HepG2 (cell line): ENCODE results near the gene LRRC8D. TPM values are rescaled to one million over a fixed set of nuclear protein-coding genes. Genes with fewer than 3 reads are reported as not detected.

Experiments
- ARID2 ChIP-seq: sonication (generic); formaldehyde crosslinking; IDR thresholded peaks from 2 replicates; pipeline ENCODE4 v1.8.1; 2022; ENCODE audit warnings: mild to moderate bottlenecking, missing genetic modification reagents, borderline replicate concordance
- FOXP1 ChIP-seq, 2 experiments: fragments of 450-650 bp in 1 of 2; IDR thresholded peaks; 2 replicates each; pipeline ENCODE4 v1.6.1; 2017 to 2018; ENCODE audit warnings: antibody characterized with exemption in 1 of 2
- HOXA3 ChIP-seq: sonication (generic); formaldehyde crosslinking; IDR thresholded peaks from 2 replicates; pipeline ENCODE4 v1.5.0; 2020; ENCODE audit warnings: missing genetic modification reagents
- HOXA9 ChIP-seq: sonication (generic); formaldehyde crosslinking; IDR thresholded peaks from 2 replicates; pipeline ENCODE4 v1.8.1; 2022; ENCODE audit warnings: missing genetic modification reagents, mild to moderate bottlenecking, moderate library complexity, borderline replicate concordance
- RXRB ChIP-seq: IDR thresholded peaks from 2 replicates; pipeline ENCODE4 v1.6.1; 2016; ENCODE audit warnings: borderline replicate concordance, missing genetic modification reagents, missing compliant biosample characterization
- SCMH1 ChIP-seq: sonication (generic); formaldehyde crosslinking; IDR thresholded peaks from 2 replicates; pipeline ENCODE4 v1.9.0; 2021; ENCODE audit warnings: missing genetic modification reagents, mild to moderate bottlenecking, borderline replicate concordance
- ZNF670 ChIP-seq: sonication (generic); formaldehyde crosslinking; IDR thresholded peaks from 2 replicates; pipeline ENCODE4 v1.8.0; 2022; ENCODE audit warnings: mild to moderate bottlenecking, missing genetic modification reagents, borderline replicate concordance
- ZNF724P ChIP-seq: sonication (generic); formaldehyde crosslinking; IDR thresholded peaks from 2 replicates; pipeline ENCODE4 v1.8.0; 2022; ENCODE audit warnings: missing genetic modification reagents, borderline replicate concordance
- ZNF746 ChIP-seq: sonication (generic); formaldehyde crosslinking; IDR thresholded peaks from 2 replicates; pipeline ENCODE4 v1.8.0; 2022; ENCODE audit warnings: mild to moderate bottlenecking, missing genetic modification reagents
- polyA plus RNA-seq, 8 experiments: library from polyadenylated mRNA; depleted of rRNA in 3 of 8; stranded (reverse) in 7 of 8; unstranded in 1 of 8; fragments of >200 nt; fragmentation: Illumina TruSeq in 4 of 8; extraction: Trizol in 4 of 8; gene quantifications; 2 replicates each; pipeline versions ENCODE4 v1.2.1 to v1.2.3, GENCODE V29; 2011 to 2016; ENCODE audit warnings: low read depth in 4 of 8, missing spikeins in 1 of 8, mixed read lengths in 1 of 8; ENCODE audit not compliant: insufficient read depth in 1 of 8
- total RNA-seq, 5 experiments: library from RNA; depleted of rRNA; stranded (reverse); fragments of >200 nt; fragmentation: Illumina TruSeq; extraction: Trizol; gene quantifications; 2 replicates each; pipeline ENCODE4 v1.2.3, GENCODE V29; 2016; ENCODE audit warnings: low read depth in 1 of 5
- TF ChIP-seq, protein P1 (sequence below): IDR thresholded peaks from 2 replicates; pipeline ENCODE4 v1.4.0; 2020; ENCODE audit warnings: mild to moderate bottlenecking, missing genetic modification reagents
- TF ChIP-seq, protein P2 (sequence below): sonication (generic); formaldehyde crosslinking; IDR thresholded peaks from 2 replicates; pipeline ENCODE4 v1.4.0; 2020; ENCODE audit warnings: low read depth, mild to moderate bottlenecking, missing genetic modification reagents
- TF ChIP-seq, protein P3 (sequence below): sonication (generic); formaldehyde crosslinking; IDR thresholded peaks from 2 replicates; pipeline ENCODE4 v1.5.0; 2020; ENCODE audit warnings: mild to moderate bottlenecking, missing genetic modification reagents, borderline replicate concordance

The LRRC8D gene
- total and polyA plus RNA-seq, 2 of the 13 experiments (the other 11 are each of a cell fraction or from before 2014, with no cell fraction given) = 29.9 to 45.5 TPM

DNA sequence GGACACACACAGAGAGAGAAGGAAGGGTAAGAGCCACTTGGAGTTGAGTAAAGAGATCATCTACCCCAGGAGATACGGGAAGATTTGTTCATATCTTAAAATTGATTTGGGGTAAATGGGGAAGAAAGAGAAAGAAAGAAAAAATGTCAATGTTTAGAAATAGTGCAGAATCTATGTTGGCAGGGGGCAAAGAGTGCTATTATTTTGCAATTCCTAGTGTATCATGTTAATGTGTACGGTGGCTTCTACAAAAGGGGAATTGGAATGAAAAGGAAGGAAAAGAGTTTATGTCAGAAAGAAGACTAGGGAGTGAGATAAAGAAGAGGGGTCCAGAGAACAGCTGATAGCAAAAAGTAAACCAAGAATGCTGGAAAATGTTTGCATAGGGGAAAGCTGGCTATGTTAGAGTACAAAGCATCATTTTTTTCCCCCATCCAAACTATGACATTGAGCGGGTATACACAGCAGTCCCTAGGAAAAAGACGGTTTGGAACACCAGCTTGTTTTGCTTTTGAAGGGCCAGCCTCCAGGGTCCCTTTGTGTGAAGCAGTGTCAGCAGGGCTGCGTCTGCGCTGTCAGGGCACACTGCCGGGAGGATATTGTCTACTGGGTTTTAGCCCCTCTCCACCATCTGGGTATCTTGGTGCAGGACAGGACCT is 10.8 kb downstream of the LRRC8D start (continued):
- TF ChIP-seq, protein P1, sequence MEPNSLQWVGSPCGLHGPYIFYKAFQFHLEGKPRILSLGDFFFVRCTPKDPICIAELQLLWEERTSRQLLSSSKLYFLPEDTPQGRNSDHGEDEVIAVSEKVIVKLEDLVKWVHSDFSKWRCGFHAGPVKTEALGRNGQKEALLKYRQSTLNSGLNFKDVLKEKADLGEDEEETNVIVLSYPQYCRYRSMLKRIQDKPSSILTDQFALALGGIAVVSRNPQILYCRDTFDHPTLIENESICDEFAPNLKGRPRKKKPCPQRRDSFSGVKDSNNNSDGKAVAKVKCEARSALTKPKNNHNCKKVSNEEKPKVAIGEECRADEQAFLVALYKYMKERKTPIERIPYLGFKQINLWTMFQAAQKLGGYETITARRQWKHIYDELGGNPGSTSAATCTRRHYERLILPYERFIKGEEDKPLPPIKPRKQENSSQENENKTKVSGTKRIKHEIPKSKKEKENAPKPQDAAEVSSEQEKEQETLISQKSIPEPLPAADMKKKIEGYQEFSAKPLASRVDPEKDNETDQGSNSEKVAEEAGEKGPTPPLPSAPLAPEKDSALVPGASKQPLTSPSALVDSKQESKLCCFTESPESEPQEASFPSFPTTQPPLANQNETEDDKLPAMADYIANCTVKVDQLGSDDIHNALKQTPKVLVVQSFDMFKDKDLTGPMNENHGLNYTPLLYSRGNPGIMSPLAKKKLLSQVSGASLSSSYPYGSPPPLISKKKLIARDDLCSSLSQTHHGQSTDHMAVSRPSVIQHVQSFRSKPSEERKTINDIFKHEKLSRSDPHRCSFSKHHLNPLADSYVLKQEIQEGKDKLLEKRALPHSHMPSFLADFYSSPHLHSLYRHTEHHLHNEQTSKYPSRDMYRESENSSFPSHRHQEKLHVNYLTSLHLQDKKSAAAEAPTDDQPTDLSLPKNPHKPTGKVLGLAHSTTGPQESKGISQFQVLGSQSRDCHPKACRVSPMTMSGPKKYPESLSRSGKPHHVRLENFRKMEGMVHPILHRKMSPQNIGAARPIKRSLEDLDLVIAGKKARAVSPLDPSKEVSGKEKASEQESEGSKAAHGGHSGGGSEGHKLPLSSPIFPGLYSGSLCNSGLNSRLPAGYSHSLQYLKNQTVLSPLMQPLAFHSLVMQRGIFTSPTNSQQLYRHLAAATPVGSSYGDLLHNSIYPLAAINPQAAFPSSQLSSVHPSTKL (CRISPR knock-in tag) = peak; percentile 64
- TF ChIP-seq RXRB (0 out of 2 replicates have a peak, but pooled peaks have one; percentile 42), ARID2 (CRISPR knock-in tag) (no peak), HOXA3 (CRISPR knock-in tag) (0 out of 2 replicates have a peak, but pooled peaks have one; percentile 30), ZNF670 (no peak), HOXA9 (CRISPR knock-in tag) (no peak), ZNF746 (CRISPR knock-in tag) (peak; percentile 29; the same call in 1 of the 2 replicates), SCMH1 (no peak), ZNF724P (no peak), FOXP1 (IDR thresholded peaks at IDR 0.05) (no peak), FOXP1 (CRISPR knock-in tag; IDR thresholded peaks at IDR 0.05) (no peak)
- TF ChIP-seq, protein P2, sequence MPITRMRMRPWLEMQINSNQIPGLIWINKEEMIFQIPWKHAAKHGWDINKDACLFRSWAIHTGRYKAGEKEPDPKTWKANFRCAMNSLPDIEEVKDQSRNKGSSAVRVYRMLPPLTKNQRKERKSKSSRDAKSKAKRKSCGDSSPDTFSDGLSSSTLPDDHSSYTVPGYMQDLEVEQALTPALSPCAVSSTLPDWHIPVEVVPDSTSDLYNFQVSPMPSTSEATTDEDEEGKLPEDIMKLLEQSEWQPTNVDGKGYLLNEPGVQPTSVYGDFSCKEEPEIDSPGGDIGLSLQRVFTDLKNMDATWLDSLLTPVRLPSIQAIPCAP (CRISPR knock-in tag) = no peak
- TF ChIP-seq, protein P3, sequence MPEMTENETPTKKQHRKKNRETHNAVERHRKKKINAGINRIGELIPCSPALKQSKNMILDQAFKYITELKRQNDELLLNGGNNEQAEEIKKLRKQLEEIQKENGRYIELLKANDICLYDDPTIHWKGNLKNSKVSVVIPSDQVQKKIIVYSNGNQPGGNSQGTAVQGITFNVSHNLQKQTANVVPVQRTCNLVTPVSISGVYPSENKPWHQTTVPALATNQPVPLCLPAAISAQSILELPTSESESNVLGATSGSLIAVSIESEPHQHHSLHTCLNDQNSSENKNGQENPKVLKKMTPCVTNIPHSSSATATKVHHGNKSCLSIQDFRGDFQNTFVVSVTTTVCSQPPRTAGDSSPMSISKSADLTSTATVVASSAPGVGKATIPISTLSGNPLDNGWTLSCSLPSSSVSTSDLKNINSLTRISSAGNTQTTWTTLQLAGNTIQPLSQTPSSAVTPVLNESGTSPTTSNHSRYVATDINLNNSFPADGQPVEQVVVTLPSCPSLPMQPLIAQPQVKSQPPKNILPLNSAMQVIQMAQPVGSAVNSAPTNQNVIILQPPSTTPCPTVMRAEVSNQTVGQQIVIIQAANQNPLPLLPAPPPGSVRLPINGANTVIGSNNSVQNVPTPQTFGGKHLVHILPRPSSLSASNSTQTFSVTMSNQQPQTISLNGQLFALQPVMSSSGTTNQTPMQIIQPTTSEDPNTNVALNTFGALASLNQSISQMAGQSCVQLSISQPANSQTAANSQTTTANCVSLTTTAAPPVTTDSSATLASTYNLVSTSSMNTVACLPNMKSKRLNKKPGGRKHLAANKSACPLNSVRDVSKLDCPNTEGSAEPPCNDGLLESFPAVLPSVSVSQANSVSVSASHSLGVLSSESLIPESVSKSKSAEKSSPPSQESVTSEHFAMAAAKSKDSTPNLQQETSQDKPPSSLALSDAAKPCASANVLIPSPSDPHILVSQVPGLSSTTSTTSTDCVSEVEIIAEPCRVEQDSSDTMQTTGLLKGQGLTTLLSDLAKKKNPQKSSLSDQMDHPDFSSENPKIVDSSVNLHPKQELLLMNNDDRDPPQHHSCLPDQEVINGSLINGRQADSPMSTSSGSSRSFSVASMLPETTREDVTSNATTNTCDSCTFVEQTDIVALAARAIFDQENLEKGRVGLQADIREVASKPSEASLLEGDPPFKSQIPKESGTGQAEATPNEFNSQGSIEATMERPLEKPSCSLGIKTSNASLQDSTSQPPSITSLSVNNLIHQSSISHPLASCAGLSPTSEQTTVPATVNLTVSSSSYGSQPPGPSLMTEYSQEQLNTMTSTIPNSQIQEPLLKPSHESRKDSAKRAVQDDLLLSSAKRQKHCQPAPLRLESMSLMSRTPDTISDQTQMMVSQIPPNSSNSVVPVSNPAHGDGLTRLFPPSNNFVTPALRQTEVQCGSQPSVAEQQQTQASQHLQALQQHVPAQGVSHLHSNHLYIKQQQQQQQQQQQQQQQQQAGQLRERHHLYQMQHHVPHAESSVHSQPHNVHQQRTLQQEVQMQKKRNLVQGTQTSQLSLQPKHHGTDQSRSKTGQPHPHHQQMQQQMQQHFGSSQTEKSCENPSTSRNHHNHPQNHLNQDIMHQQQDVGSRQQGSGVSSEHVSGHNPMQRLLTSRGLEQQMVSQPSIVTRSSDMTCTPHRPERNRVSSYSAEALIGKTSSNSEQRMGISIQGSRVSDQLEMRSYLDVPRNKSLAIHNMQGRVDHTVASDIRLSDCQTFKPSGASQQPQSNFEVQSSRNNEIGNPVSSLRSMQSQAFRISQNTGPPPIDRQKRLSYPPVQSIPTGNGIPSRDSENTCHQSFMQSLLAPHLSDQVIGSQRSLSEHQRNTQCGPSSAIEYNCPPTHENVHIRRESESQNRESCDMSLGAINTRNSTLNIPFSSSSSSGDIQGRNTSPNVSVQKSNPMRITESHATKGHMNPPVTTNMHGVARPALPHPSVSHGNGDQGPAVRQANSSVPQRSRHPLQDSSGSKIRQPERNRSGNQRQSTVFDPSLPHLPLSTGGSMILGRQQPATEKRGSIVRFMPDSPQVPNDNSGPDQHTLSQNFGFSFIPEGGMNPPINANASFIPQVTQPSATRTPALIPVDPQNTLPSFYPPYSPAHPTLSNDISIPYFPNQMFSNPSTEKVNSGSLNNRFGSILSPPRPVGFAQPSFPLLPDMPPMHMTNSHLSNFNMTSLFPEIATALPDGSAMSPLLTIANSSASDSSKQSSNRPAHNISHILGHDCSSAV (CRISPR knock-in tag) = no peak
